Neural cell (in vitro differentiated cells): ENCODE measurements around the gene SAMD4A. TPM values are rescaled to one million over a fixed set of nuclear protein-coding genes. Genes with fewer than 3 reads are reported as not detected.

ENCODE experiments used
- H2AFZ ChIP-seq: fragments of 200-600, 300-800 bp; sonication (generic), shearing (Covaris generic); 2 replicates; pipeline ENCODE4 v1.6.0; 2014; ENCODE audit warnings: low read depth, mild to moderate bottlenecking, antibody characterized with exemption, low read length, moderate library complexity
- H3F3A ChIP-seq: fragments of 200-600 bp; shearing (Covaris generic); 2 replicates; pipeline ENCODE4 v1.6.1; 2016; ENCODE audit warnings: mild to moderate bottlenecking, moderate library complexity, mixed read lengths, antibody characterized with exemption, low read length; ENCODE audit not compliant: insufficient read depth, poor library complexity, severe bottlenecking
- H3K27ac ChIP-seq: fragments of 200-600, 300-800 bp; sonication (generic), shearing (Covaris generic); 2 replicates; pipeline ENCODE4 v1.5.1; 2014; ENCODE audit warnings: mild to moderate bottlenecking, low read length, moderate library complexity
- H3K27me3 ChIP-seq: fragments of 300-800, 200-600 bp; sonication (generic), shearing (Covaris generic); 2 replicates; pipeline ENCODE4 v1.6.0; 2014; ENCODE audit warnings: mild to moderate bottlenecking, low read depth, low read length, moderate library complexity; ENCODE audit not compliant: insufficient read depth
- H3K36me3 ChIP-seq: fragments of 300-800, 200-600 bp; sonication (generic), shearing (Covaris generic); 2 replicates; pipeline ENCODE4 v1.5.1; 2014; ENCODE audit warnings: mild to moderate bottlenecking, antibody characterized with exemption, low read length, moderate library complexity; ENCODE audit not compliant: insufficient read depth
- H3K4me2 ChIP-seq: fragments of 300-800, 200-600 bp; sonication (generic), shearing (Covaris generic); 2 replicates; pipeline ENCODE4 v1.6.0; 2014; ENCODE audit warnings: mild to moderate bottlenecking, low read length
- H3K4me3 ChIP-seq: fragments of 300-800, 200-600 bp; sonication (generic), shearing (Covaris generic); 2 replicates; pipeline ENCODE4 v1.5.1; 2014; ENCODE audit warnings: mild to moderate bottlenecking, low read length, moderate library complexity
- H3K79me2 ChIP-seq: fragments of 200-600 bp; shearing (Covaris generic); replicated peaks from 2 replicates; pipeline ENCODE4 v1.6.0; 2014; ENCODE audit warnings: mild to moderate bottlenecking, low read length, moderate library complexity; ENCODE audit not compliant: insufficient read depth
- H3K9ac ChIP-seq: fragments of 300-800, 200-600 bp; sonication (generic), shearing (Covaris generic); 2 replicates; pipeline ENCODE4 v1.6.1; 2016; ENCODE audit warnings: mild to moderate bottlenecking, low read length, mixed read lengths
- H3K9me2 ChIP-seq: fragments of 200-600 bp; shearing (Covaris generic); 2 replicates; pipeline ENCODE4 v1.6.1; 2016; ENCODE audit warnings: mild to moderate bottlenecking, low read length, mixed read lengths; ENCODE audit not compliant: insufficient read depth
- H3K9me3 ChIP-seq: fragments of 200-600, 300-800 bp; sonication (generic), shearing (Covaris generic); 2 replicates; pipeline ENCODE4 v1.6.1; 2016; ENCODE audit warnings: mild to moderate bottlenecking, mixed run types, low read length, moderate library complexity, mixed read lengths
- H4K20me1 ChIP-seq: fragments of 200-600 bp; shearing (Covaris generic); 2 replicates; pipeline ENCODE4 v1.6.1; 2016; ENCODE audit warnings: mild to moderate bottlenecking, mixed run types; ENCODE audit not compliant: insufficient read depth
- CTCF ChIP-seq: fragments of 450-650 bp; IDR thresholded peaks from 2 replicates; pipeline ENCODE4 v1.5.1; 2014; ENCODE audit warnings: antibody characterized with exemption, mild to moderate bottlenecking, moderate library complexity; ENCODE audit not compliant: poor library complexity, severe bottlenecking
- EP300 ChIP-seq: fragments of 450-650 bp; conservative IDR thresholded peaks from 2 replicates; pipeline ENCODE4 v1.6.1; 2014; ENCODE audit warnings: antibody characterized with exemption, mild to moderate bottlenecking, moderate library complexity; ENCODE audit not compliant: poor library complexity, severe bottlenecking
- EZH2 ChIP-seq: fragments of 200-600, 300-800 bp; shearing (Covaris generic), sonication (generic); IDR thresholded peaks from 2 replicates; pipeline ENCODE4 v1.6.1; 2014; ENCODE audit warnings: antibody characterized with exemption, low read length, borderline replicate concordance, mild to moderate bottlenecking; ENCODE audit not compliant: insufficient read depth, poor library complexity, severe bottlenecking
- MXI1 ChIP-seq: fragments of 450-650 bp; conservative IDR thresholded peaks from 2 replicates; pipeline ENCODE4 v1.6.1; 2014; ENCODE audit warnings: antibody characterized with exemption, mild to moderate bottlenecking; ENCODE audit not compliant: poor library complexity, severe bottlenecking
- POLR2AphosphoS5 ChIP-seq: IDR thresholded peaks from 2 replicates; pipeline ENCODE4 v1.6.1; 2012
- RAD21 ChIP-seq: fragments of 450-650 bp; conservative IDR thresholded peaks from 2 replicates; pipeline ENCODE4 v1.6.1; 2014; ENCODE audit warnings: antibody characterized with exemption, mild to moderate bottlenecking, moderate library complexity
- REST ChIP-seq: IDR thresholded peaks from 2 replicates; pipeline ENCODE4 v1.6.1; 2012; ENCODE audit warnings: borderline replicate concordance
- SMC3 ChIP-seq: fragments of 450-650 bp; conservative IDR thresholded peaks from 2 replicates; pipeline ENCODE4 v1.6.1; 2014; ENCODE audit warnings: antibody characterized with exemption, mild to moderate bottlenecking, moderate library complexity; ENCODE audit not compliant: poor library complexity
- TAF1 ChIP-seq: IDR thresholded peaks from 2 replicates; pipeline ENCODE4 v1.6.1; 2012; ENCODE audit warnings: low read depth
- polyA plus RNA-seq: library from polyadenylated mRNA; depleted of rRNA; stranded (reverse); fragments of >200 nt; gene quantifications from 2 replicates; pipeline ENCODE4 v1.2.3, GENCODE V29; 2014

Gene SAMD4A
- polyA plus RNA-seq, 1 donor from 2014 or later = 1.0 TPM

GRCh38 chr14:54807428-54807827 is 240.5 kb downstream of the SAMD4A start:
- no peak for TF ChIP-seq RAD21
- no peak for TF ChIP-seq REST
- no peak for TF ChIP-seq MXI1
- TF ChIP-seq EZH2 = no peak
- TF ChIP-seq CTCF = no peak
- no peak for TF ChIP-seq POLR2AphosphoS5
- H3K9me2 ChIP-seq = no peaks in the 10 kb centered on the region
- no peak overlapping the region for H3K9ac ChIP-seq
- H3K79me2 ChIP-seq = no peaks in the 10 kb centered on the region
- no peaks in the 10 kb centered on the region for H3K9me3 ChIP-seq
- H3K36me3 ChIP-seq = no peaks in the 10 kb centered on the region
- no peaks in the 10 kb centered on the region for H3F3A ChIP-seq
- no peak overlapping the region for H3K27ac ChIP-seq
- H4K20me1 ChIP-seq = no peaks in the 10 kb centered on the region
- no peak overlapping the region for H2AFZ ChIP-seq
- no peaks in the 10 kb centered on the region for H3K27me3 ChIP-seq
- no peak overlapping the region for H3K4me3 ChIP-seq
- no peak overlapping the region for H3K4me2 ChIP-seq

GRCh38 chr14:54807881-54808280 is 241.0 kb downstream of the SAMD4A start:
- H3K4me2 ChIP-seq = no peak overlapping the region
- no peaks in the 10 kb centered on the region for H3K36me3 ChIP-seq
- H3F3A ChIP-seq = no peaks in the 10 kb centered on the region
- TF ChIP-seq REST (no peak), TAF1 (no peak), POLR2AphosphoS5 (no peak), MXI1 (no peak), CTCF (no peak), SMC3 (no peak), EZH2 (no peak), RAD21 (no peak), EP300 (no peak)
- no peaks in the 10 kb centered on the region for H3K9me3 ChIP-seq
- no peaks in the 10 kb centered on the region for H3K27me3 ChIP-seq
- no peaks in the 10 kb centered on the region for H3K79me2 ChIP-seq
- no peak overlapping the region for H2AFZ ChIP-seq
- no peaks in the 10 kb centered on the region for H3K9me2 ChIP-seq
- H3K27ac ChIP-seq = no peak overlapping the region
- no peaks in the 10 kb centered on the region for H4K20me1 ChIP-seq
- no peak overlapping the region for H3K9ac ChIP-seq
- H3K4me3 ChIP-seq = no peak overlapping the region
